ENCODE measurements around the gene B3GNT4.

DNA sequence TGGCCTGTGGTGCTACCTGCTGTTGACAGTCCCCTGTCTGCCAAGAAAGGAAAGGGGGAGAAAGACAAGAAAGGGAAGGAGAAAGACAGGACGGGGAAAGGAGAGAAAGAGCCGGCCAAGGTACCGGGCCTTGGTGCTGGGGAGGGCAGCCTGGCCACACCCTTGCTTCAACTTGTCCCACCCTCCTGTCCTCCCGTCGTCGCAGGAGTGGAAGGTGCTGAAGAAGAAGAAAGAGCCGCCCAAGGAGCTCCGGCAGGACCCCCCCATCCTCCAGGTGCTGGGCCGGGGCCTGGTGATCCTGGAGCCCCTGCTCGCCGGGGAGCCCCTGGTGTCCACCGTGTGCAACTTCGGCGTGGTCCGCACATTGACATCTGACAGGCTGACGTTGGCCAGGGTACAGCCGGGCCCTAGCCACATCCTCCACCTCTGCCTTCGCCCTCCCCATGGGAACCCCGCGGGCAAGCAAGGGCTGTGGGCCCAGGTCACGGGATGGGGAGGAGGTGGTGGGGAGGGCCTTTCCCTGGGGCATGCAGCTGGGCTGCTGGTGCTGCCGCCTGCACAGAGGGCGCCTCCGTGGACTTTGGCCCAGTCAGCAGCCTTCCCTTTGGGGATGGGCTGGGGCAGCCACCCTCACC is 2.9 kb upstream of the B3GNT4 start:
- TF ChIP-seq REST (IDR thresholded peaks at IDR 0.05; ENCODE audit: insufficient replicate concordance, low read depth): no peak
- no peak for TF ChIP-seq CTCF (IDR thresholded peaks at IDR 0.05; ENCODE audit: insufficient read depth, low read length)
- TF ChIP-seq GABPA (IDR thresholded peaks at IDR 0.05; ENCODE audit: low read depth): no peak
- TF ChIP-seq POLR2AphosphoS5 (IDR thresholded peaks at IDR 0.05; ENCODE audit: low read depth): no peak
